HepG2 (cell line): Measurements from ENCODE around the gene RAB5B. TPM values are rescaled to one million over a fixed set of nuclear protein-coding genes. Genes with fewer than 3 reads are reported as not detected.
A peak's percentile ranks its signal among the peaks of the same experiment; 100 is the strongest.

Experiments used
- ARNTL ChIP-seq: sonication (generic); formaldehyde crosslinking; IDR thresholded peaks from 2 replicates; pipeline ENCODE4 v1.4.0; 2020; ENCODE audit warnings: mild to moderate bottlenecking, missing genetic modification reagents
- ATF1 ChIP-seq: IDR thresholded peaks from 2 replicates; pipeline ENCODE4 v1.6.1; 2016; ENCODE audit warnings: mild to moderate bottlenecking, control low read depth
- ATF7-NPFF ChIP-seq: sonication (generic); formaldehyde crosslinking; IDR thresholded peaks from 2 replicates; pipeline ENCODE4 v1.8.1; 2023; ENCODE audit warnings: mild to moderate bottlenecking, low read depth, missing genetic modification reagents, moderate library complexity
- CENPX ChIP-seq: sonication (generic); formaldehyde crosslinking; IDR thresholded peaks from 2 replicates; pipeline ENCODE4 v1.9.0; 2021; ENCODE audit warnings: mild to moderate bottlenecking, missing genetic modification reagents, moderate library complexity
- CREB1 ChIP-seq, 2 experiments: fragments of 450-650 bp in 1 of 2; IDR thresholded peaks; 2 replicates each; pipeline ENCODE4 v1.6.1; 2016 to 2017; ENCODE audit warnings: control low read depth in 1 of 2, mild to moderate bottlenecking in 1 of 2, missing compliant biosample characterization in 1 of 2, missing genetic modification characterization in 1 of 2
- FOSL1 ChIP-seq: sonication (generic); formaldehyde crosslinking; IDR thresholded peaks from 2 replicates; pipeline ENCODE4 v1.9.0; 2021; ENCODE audit warnings: missing genetic modification reagents, borderline replicate concordance
- GLMP ChIP-seq: sonication (generic); formaldehyde crosslinking; IDR thresholded peaks from 2 replicates; pipeline ENCODE4 v1.9.0; 2021; ENCODE audit warnings: missing genetic modification reagents, mild to moderate bottlenecking, borderline replicate concordance
- GMEB2 ChIP-seq: IDR thresholded peaks from 2 replicates; pipeline ENCODE4 v1.6.1; 2016; ENCODE audit warnings: missing biosample characterization, missing genetic modification reagents, low read depth
- HNRNPLL ChIP-seq: fragments of 200-400 bp; formaldehyde crosslinking; IDR thresholded peaks from 2 replicates; pipeline ENCODE4 v1.6.1; 2017; ENCODE audit warnings: mild to moderate bottlenecking, low read depth, low read length; ENCODE audit not compliant: poor library complexity, severe bottlenecking
- KLF6 ChIP-seq: IDR thresholded peaks from 2 replicates; pipeline ENCODE4 v1.8.0; 2016; ENCODE audit warnings: missing biosample characterization, missing genetic modification reagents
- REXO4 ChIP-seq: sonication (generic); formaldehyde crosslinking; IDR thresholded peaks from 2 replicates; pipeline ENCODE4 v1.8.0; 2022; ENCODE audit warnings: missing genetic modification reagents, mild to moderate bottlenecking, borderline replicate concordance
- RFXAP ChIP-seq: sonication (generic); formaldehyde crosslinking; IDR thresholded peaks from 2 replicates; pipeline ENCODE4 v1.4.0; 2020; ENCODE audit warnings: missing genetic modification reagents, borderline replicate concordance
- SIN3B ChIP-seq: fragments of 150-350 bp; IDR thresholded peaks from 2 replicates; pipeline ENCODE4 v1.6.1; 2014; ENCODE audit warnings: low read length
- SP1 ChIP-seq, 2 experiments: fragments of 450-650 bp in 1 of 2; sonication (generic) in 1 of 2; formaldehyde crosslinking in 1 of 2; IDR thresholded peaks; 2 replicates each; pipeline versions ENCODE4 v1.4.0 to v1.6.1; 2016 to 2020; ENCODE audit warnings: missing genetic modification reagents in 1 of 2
- THAP8 ChIP-seq: sonication (generic); formaldehyde crosslinking; IDR thresholded peaks from 2 replicates; pipeline ENCODE4 v1.5.1; 2020; ENCODE audit warnings: missing genetic modification reagents, mild to moderate bottlenecking, borderline replicate concordance
- WIZ ChIP-seq: sonication (generic); formaldehyde crosslinking; IDR thresholded peaks from 2 replicates; pipeline ENCODE4 v1.5.1; 2020; ENCODE audit warnings: mild to moderate bottlenecking, missing genetic modification reagents
- ZFP36 ChIP-seq: fragments of 150-350 bp; IDR thresholded peaks from 2 replicates; pipeline ENCODE4 v1.6.1; 2018; ENCODE audit warnings: borderline replicate concordance, low read length, low read depth; ENCODE audit not compliant: partially characterized antibody
- ZNF136 ChIP-seq: sonication (generic); formaldehyde crosslinking; IDR thresholded peaks from 2 replicates; pipeline ENCODE4 v1.8.1; 2022; ENCODE audit warnings: low read depth, mild to moderate bottlenecking, moderate library complexity, missing genetic modification reagents
- ZNF256 ChIP-seq: sonication (generic); formaldehyde crosslinking; conservative IDR thresholded peaks from 2 replicates; pipeline ENCODE4 v1.4.0; 2020; ENCODE audit warnings: missing genetic modification reagents
- ZNF337 ChIP-seq: sonication (generic); formaldehyde crosslinking; IDR thresholded peaks from 2 replicates; pipeline ENCODE4 v1.5.1; 2020; ENCODE audit warnings: missing genetic modification reagents, low read depth, mild to moderate bottlenecking, borderline replicate concordance
- ZNF615 ChIP-seq: sonication (generic); formaldehyde crosslinking; IDR thresholded peaks from 2 replicates; pipeline ENCODE4 v1.5.0; 2020; ENCODE audit warnings: mild to moderate bottlenecking, missing genetic modification reagents, borderline replicate concordance
- ZNF704 ChIP-seq: sonication (generic); formaldehyde crosslinking; IDR thresholded peaks from 2 replicates; pipeline ENCODE4 v1.8.1; 2023; ENCODE audit warnings: mild to moderate bottlenecking, inconsistent platforms, moderate library complexity, missing genetic modification reagents, borderline replicate concordance
- ZNF768 ChIP-seq: sonication (generic); formaldehyde crosslinking; IDR thresholded peaks from 2 replicates; pipeline ENCODE4 v1.4.0; 2020; ENCODE audit warnings: missing genetic modification reagents
- ZZZ3 ChIP-seq: sonication (generic); formaldehyde crosslinking; IDR thresholded peaks from 2 replicates; pipeline ENCODE4 v1.4.0; 2020; ENCODE audit warnings: missing genetic modification reagents, mild to moderate bottlenecking, borderline replicate concordance
- polyA plus RNA-seq, 8 experiments: library from polyadenylated mRNA; depleted of rRNA in 3 of 8; stranded (reverse) in 7 of 8; unstranded in 1 of 8; fragments of >200 nt; fragmentation: Illumina TruSeq in 4 of 8; extraction: Trizol in 4 of 8; gene quantifications; 2 replicates each; pipeline versions ENCODE4 v1.2.1 to v1.2.3, GENCODE V29; 2011 to 2016; ENCODE audit warnings: low read depth in 4 of 8, missing spikeins in 1 of 8, mixed read lengths in 1 of 8; ENCODE audit not compliant: insufficient read depth in 1 of 8
- total RNA-seq, 5 experiments: library from RNA; depleted of rRNA; stranded (reverse); fragments of >200 nt; fragmentation: Illumina TruSeq; extraction: Trizol; gene quantifications; 2 replicates each; pipeline ENCODE4 v1.2.3, GENCODE V29; 2016; ENCODE audit warnings: low read depth in 1 of 5

The RAB5B gene
- total and polyA plus RNA-seq, 2 of the 13 experiments (the other 11 are each of a cell fraction or from before 2014, with no cell fraction given) = 26.0 to 68.3 TPM

- TF ChIP-seq CENPX (no peak), REXO4 (CRISPR knock-in tag) (no peak), KLF6 (no peak), ZNF615 (CRISPR knock-in tag) (no peak), ATF1 (peak; percentile 72), ZNF768 (no peak), GLMP (CRISPR knock-in tag) (no peak), ZNF256 (CRISPR knock-in tag) (no peak), SIN3B (no peak), ZNF704 (CRISPR knock-in tag) (peak; percentile 28; the same call in 1 of the 2 replicates), FOSL1 (CRISPR knock-in tag) (no peak), ARNTL (CRISPR knock-in tag) (0 out of 2 replicates have a peak, but pooled peaks have one; percentile 62), ZNF337 (CRISPR knock-in tag) (no peak), ATF7-NPFF (CRISPR knock-in tag) (no peak), ZFP36 (no peak), ZZZ3 (CRISPR knock-in tag) (no peak), THAP8 (CRISPR knock-in tag) (no peak), GMEB2 (CRISPR knock-in tag) (no peak), RFXAP (CRISPR knock-in tag) (no peak), ZNF136 (CRISPR knock-in tag) (no peak), SP1 (IDR thresholded peaks at IDR 0.05) (no peak), SP1 (CRISPR knock-in tag; IDR thresholded peaks at IDR 0.05) (peak; percentile 88), CREB1 (IDR thresholded peaks at IDR 0.05) (peak; percentile 58), CREB1 (CRISPR knock-in tag; IDR thresholded peaks at IDR 0.05) (peak; percentile 89), HNRNPLL (peak; percentile 40), WIZ (CRISPR knock-in tag) (no peak)
Observed at GRCh38 chr12:55966408-55967281, 7.2 kb upstream of the RAB5B start, which contains the start of gene CDK2 (continued).
